MM.1S (cell line): Measurements from ENCODE around the gene ECHS1.

Source experiments
- CTCF ChIP-seq: fragments of 300-600 bp; sonication (generic); IDR thresholded peaks from 2 replicates; pipeline ENCODE4 v1.5.1; 2016; ENCODE audit warnings: antibody characterized with exemption, low read length, mixed read lengths
- EZH2 ChIP-seq: fragments of 300-600 bp; sonication (generic); optimal IDR thresholded peaks from 2 replicates; pipeline ENCODE3; 2017; ENCODE audit warnings: low read depth, mild to moderate bottlenecking, antibody characterized with exemption, low read length, mixed read lengths

GRCh38 chr10:133344236-133344635, 28.9 kb downstream of the ECHS1 start:
- TF ChIP-seq CTCF (no peak), EZH2 (no peak)
